ENCODE data around the gene VWA1. TPM values are rescaled to one million over a fixed set of nuclear protein-coding genes. Genes with fewer than 3 reads are reported as not detected.
A peak's percentile ranks its signal among the peaks of the same experiment; 100 is the strongest.

VWA1 gene
- total RNA-seq, 1 experiment from 2014 or later: 35.5 TPM

DNA sequence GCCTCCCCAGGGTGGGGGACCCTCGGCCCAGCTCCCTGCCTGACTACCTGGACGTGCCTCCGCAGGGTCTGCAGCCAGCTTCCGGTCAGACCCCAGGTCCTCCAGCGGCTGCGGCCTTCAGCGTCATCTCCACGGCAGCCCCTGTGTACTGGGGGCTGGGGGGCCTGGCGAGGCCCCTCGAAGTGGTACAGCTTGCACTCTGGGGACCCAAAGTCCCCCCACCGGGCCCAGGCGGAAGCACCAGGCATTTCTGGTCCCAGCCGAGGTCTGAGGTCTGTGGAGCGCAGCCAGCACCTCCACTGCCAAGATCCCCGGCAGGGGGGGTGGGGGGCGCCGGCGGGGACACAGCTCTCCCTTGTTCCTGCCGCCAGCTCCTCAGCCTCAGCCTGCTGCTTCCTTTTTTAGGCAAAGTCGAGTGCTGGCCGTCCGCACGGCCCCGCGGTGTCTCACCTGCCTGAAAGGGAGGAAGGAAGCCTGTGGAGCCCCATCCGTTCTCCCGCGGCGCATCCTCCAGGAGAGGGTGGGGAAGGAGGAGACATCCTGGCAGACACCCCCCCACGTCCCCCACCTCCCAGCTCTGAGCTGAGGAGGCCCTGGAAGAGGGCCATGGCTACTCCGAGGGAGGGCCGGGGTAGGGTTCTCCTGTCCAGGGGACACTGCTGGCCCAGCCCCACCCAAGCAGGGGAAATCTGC lies 1.2 kb upstream of the VWA1 start:
- peak; percentile 4 for ATAC-seq
- peak; percentile 72 for DNase-seq (ENCODE audit: low spot score)
- Mint-ChIP-seq H3K4me3 (peak overlapping the region; percentile 71), H3K27ac (no peak overlapping the region), H3K27me3 (ENCODE audit: low read depth) (peaks cover 6% of the 10 kb centered on the region; the same call in 1 of the 2 replicates), H3K4me1 (peaks cover 28% of the 10 kb centered on the region), H3K9me3 (no peaks in the 10 kb centered on the region), H3K36me3 (no peaks in the 10 kb centered on the region)
- ChIA-PET CTCF (interaction anchor here (1.1 to 2.1 kb wide), 8 partner anchors 14 to 82 kb away, joined by 3 to 11 read pairs (median 5); partner anchors contain the start of genes ANKRD65, AURKAIP1, CCNL2 and MRPL20), POLR2A (interaction anchor here (0.6 to 2.5 kb wide), 4 partner anchors 11 to 65 kb away, joined by 7 read pairs; partner anchors contain the start of gene CCNL2)
- TF ChIP-seq TCF7 (CRISPR knock-in tag; IDR thresholded peaks at IDR 0.05; ENCODE audit: low read depth): no peak
- TF ChIP-seq USF1 (CRISPR knock-in tag; IDR thresholded peaks at IDR 0.05): peak; percentile 26; the same call in 1 of the 2 replicates
- no peak for TF ChIP-seq OVOL2 (CRISPR knock-in tag; IDR thresholded peaks at IDR 0.05; ENCODE audit: borderline replicate concordance)
- TF ChIP-seq ZNF423 (CRISPR knock-in tag; IDR thresholded peaks at IDR 0.05): peak; percentile 80
- TF ChIP-seq, protein P1, sequence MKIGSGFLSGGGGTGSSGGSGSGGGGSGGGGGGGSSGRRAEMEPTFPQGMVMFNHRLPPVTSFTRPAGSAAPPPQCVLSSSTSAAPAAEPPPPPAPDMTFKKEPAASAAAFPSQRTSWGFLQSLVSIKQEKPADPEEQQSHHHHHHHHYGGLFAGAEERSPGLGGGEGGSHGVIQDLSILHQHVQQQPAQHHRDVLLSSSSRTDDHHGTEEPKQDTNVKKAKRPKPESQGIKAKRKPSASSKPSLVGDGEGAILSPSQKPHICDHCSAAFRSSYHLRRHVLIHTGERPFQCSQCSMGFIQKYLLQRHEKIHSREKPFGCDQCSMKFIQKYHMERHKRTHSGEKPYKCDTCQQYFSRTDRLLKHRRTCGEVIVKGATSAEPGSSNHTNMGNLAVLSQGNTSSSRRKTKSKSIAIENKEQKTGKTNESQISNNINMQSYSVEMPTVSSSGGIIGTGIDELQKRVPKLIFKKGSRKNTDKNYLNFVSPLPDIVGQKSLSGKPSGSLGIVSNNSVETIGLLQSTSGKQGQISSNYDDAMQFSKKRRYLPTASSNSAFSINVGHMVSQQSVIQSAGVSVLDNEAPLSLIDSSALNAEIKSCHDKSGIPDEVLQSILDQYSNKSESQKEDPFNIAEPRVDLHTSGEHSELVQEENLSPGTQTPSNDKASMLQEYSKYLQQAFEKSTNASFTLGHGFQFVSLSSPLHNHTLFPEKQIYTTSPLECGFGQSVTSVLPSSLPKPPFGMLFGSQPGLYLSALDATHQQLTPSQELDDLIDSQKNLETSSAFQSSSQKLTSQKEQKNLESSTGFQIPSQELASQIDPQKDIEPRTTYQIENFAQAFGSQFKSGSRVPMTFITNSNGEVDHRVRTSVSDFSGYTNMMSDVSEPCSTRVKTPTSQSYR (CRISPR knock-in tag; IDR thresholded peaks at IDR 0.05): no peak
- TF ChIP-seq TP53 (CRISPR knock-in tag; IDR thresholded peaks at IDR 0.05): peak; percentile 45; the same call in 1 of the 2 replicates
- no peak for TF ChIP-seq IRF1 (CRISPR knock-in tag; IDR thresholded peaks at IDR 0.05)
- no peak for TF ChIP-seq SMAD3 (CRISPR knock-in tag; IDR thresholded peaks at IDR 0.05; ENCODE audit: borderline replicate concordance)
- TF ChIP-seq SOX15 (CRISPR knock-in tag; IDR thresholded peaks at IDR 0.05): no peak
- TF ChIP-seq NR2C2 (CRISPR knock-in tag; IDR thresholded peaks at IDR 0.05): no peak
- no peak for TF ChIP-seq NFYB (CRISPR knock-in tag; conservative IDR thresholded peaks at IDR 0.05; ENCODE audit: low read depth)
- TF ChIP-seq CDX4 (CRISPR knock-in tag; IDR thresholded peaks at IDR 0.05; ENCODE audit: borderline replicate concordance): no peak
- TF ChIP-seq STAT6 (CRISPR knock-in tag; conservative IDR thresholded peaks at IDR 0.05; ENCODE audit: low read depth): no peak
- TF ChIP-seq CBFB (CRISPR knock-in tag; IDR thresholded peaks at IDR 0.05; ENCODE audit: low read depth): no peak
- TF ChIP-seq ZNF396 (CRISPR knock-in tag; IDR thresholded peaks at IDR 0.05; ENCODE audit: borderline replicate concordance): no peak
- TF ChIP-seq, protein P2, sequence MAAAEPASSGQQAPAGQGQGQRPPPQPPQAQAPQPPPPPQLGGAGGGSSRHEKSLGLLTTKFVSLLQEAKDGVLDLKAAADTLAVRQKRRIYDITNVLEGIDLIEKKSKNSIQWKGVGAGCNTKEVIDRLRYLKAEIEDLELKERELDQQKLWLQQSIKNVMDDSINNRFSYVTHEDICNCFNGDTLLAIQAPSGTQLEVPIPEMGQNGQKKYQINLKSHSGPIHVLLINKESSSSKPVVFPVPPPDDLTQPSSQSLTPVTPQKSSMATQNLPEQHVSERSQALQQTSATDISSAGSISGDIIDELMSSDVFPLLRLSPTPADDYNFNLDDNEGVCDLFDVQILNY (CRISPR knock-in tag; IDR thresholded peaks at IDR 0.05): no peak
- TF ChIP-seq KAT7 (CRISPR knock-in tag; IDR thresholded peaks at IDR 0.05; ENCODE audit: borderline replicate concordance): no peak
- TF ChIP-seq ZMAT4 (CRISPR knock-in tag; IDR thresholded peaks at IDR 0.05): no peak
- no peak for TF ChIP-seq ZNF425 (CRISPR knock-in tag; conservative IDR thresholded peaks at IDR 0.05)
- TF ChIP-seq, protein P3, sequence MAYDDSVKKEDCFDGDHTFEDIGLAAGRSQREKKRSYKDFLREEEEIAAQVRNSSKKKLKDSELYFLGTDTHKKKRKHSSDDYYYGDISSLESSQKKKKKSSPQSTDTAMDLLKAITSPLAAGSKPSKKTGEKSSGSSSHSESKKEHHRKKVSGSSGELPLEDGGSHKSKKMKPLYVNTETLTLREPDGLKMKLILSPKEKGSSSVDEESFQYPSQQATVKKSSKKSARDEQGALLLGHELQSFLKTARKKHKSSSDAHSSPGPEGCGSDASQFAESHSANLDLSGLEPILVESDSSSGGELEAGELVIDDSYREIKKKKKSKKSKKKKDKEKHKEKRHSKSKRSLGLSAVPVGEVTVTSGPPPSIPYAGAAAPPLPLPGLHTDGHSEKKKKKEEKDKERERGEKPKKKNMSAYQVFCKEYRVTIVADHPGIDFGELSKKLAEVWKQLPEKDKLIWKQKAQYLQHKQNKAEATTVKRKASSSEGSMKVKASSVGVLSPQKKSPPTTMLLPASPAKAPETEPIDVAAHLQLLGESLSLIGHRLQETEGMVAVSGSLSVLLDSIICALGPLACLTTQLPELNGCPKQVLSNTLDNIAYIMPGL (CRISPR knock-in tag; IDR thresholded peaks at IDR 0.05): peak; percentile 22; the same call in 1 of the 2 replicates
- 0 out of 2 replicates have a peak, but pooled peaks have one; percentile 18 for TF ChIP-seq CREM (CRISPR knock-in tag; IDR thresholded peaks at IDR 0.05)
- no peak for TF ChIP-seq GABPB1 (CRISPR knock-in tag; IDR thresholded peaks at IDR 0.05)
- TF ChIP-seq, protein P4, sequence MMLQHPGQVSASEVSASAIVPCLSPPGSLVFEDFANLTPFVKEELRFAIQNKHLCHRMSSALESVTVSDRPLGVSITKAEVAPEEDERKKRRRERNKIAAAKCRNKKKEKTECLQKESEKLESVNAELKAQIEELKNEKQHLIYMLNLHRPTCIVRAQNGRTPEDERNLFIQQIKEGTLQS (CRISPR knock-in tag; conservative IDR thresholded peaks at IDR 0.05): no peak
